Body of pancreas (tissue), 4 donors: ENCODE results near the gene PSMB2. TPM values are rescaled to one million over a fixed set of nuclear protein-coding genes. Genes with fewer than 3 reads are reported as not detected.

Source experiments
- ATAC-seq: fragments of 150-250 bp; one replicate; pipeline ENCODE4 v1.9.1; 2016
- DNase-seq, 4 donors: peaks; one replicate each; pipeline ENCODE4 v3.0.0-alpha.2; 2019
- H3K27ac ChIP-seq, 4 donors: fragments of 200-600 bp; sonication (generic); 1 replicate in 3 of 4; 2 replicates in 1 of 4; pipeline versions ENCODE4 v1.5.1 to v1.6.1; 2016 to 2019; ENCODE audit warnings: mild to moderate bottlenecking in 1 of 4, mixed read lengths in 1 of 4, moderate library complexity in 1 of 4
- H3K27me3 ChIP-seq, 2 donors: fragments of 200-600 bp; sonication (generic); one replicate each; pipeline ENCODE4 v1.6.0; 2016; ENCODE audit warnings: mild to moderate bottlenecking in 1 of 2
- H3K36me3 ChIP-seq, 2 donors: fragments of 200-600 bp; sonication (generic); replicated peaks in 1 of 2; 2 replicates each; pipeline ENCODE4 v1.5.1; 2016; ENCODE audit warnings: low read depth in 2 of 2; ENCODE audit not compliant: insufficient read depth in 1 of 2
- H3K4me1 ChIP-seq: fragments of 200-600 bp; sonication (generic); one replicate; pipeline ENCODE4 v1.6.0; 2016
- H3K4me3 ChIP-seq, 2 donors: fragments of 200-600 bp; sonication (generic); 1 replicate in 1 of 2; 2 replicates in 1 of 2; pipeline ENCODE4 v1.5.1; 2016 to 2019
- H3K9me3 ChIP-seq, 3 donors: fragments of 200-600 bp; sonication (generic); 1 replicate in 2 of 3; 2 replicates in 1 of 3; pipeline ENCODE4 v1.5.1; 2016
- POLR2A ChIP-seq, 3 donors: fragments of 450-650 bp; IDR thresholded peaks; one replicate each; pipeline ENCODE4 v1.6.1; 2016; ENCODE audit warnings: antibody characterized with exemption in 3 of 3, mild to moderate bottlenecking in 2 of 3
- WGBS, 2 donors: methylation state at CpG; one replicate each; pipeline ENCODE4 v1.1.5; 2017; 5-methylcytosine and 5-hydroxymethylcytosine counted together
- intact Hi-C: fragments of 100-400 bp; cut with DNase I; formaldehyde crosslinking; loops from one replicate; pipeline ENCODE4 v1.15.1; 2023
- total RNA-seq, 2 donors: library from RNA; depleted of rRNA; stranded (reverse); fragments of >200 nt; gene quantifications; one replicate each; pipeline ENCODE4 v1.1.0, GENCODE V29; 2016
- TF ChIP-seq, protein P1 (sequence below), 7 experiments: fragments of 450-650 bp in 4 of 7; fragments of 200-600 bp in 3 of 7; sonication (generic) in 3 of 7; IDR thresholded peaks; one replicate each; pipeline ENCODE4 v1.5.1; 2016 to 2019; ENCODE audit warnings: antibody characterized with exemption in 7 of 7

Gene PSMB2
- total RNA-seq, 2 donors from 2014 or later: 13.2 to 17.5 TPM

DNA sequence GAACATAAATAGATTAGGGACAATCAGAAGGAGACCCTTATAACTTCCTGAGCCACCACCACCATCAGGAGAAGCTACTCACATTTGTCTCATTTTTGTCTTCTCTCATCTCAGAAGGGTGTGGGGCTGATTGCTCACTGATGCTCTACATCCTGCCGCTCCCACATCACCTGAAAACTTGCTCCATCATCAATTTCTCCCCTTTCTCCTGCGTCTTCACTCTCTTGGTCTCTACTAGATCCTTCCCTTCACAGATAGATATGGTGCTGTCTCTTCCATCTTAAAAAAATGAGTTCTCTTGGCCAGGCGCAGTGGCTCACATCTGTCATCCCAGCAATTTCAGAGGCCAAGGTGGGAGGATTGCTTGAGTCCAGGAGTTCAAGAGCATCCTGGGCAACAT lies 38.9 kb upstream of the PSMB2 start:
- H3K27ac ChIP-seq: no peak overlapping the region
- intact Hi-C loops: no loop called here
- DNase-seq: no peak
- no peak overlapping the region for H3K4me3 ChIP-seq
- no peaks in the 10 kb centered on the region for H3K27me3 ChIP-seq
- 84 to 87% methylated on average over 3 of the region's 3 CpGs for WGBS, 2 donors
- no peaks in the 10 kb centered on the region for H3K9me3 ChIP-seq
- ATAC-seq: no peak
- TF ChIP-seq, protein P1, sequence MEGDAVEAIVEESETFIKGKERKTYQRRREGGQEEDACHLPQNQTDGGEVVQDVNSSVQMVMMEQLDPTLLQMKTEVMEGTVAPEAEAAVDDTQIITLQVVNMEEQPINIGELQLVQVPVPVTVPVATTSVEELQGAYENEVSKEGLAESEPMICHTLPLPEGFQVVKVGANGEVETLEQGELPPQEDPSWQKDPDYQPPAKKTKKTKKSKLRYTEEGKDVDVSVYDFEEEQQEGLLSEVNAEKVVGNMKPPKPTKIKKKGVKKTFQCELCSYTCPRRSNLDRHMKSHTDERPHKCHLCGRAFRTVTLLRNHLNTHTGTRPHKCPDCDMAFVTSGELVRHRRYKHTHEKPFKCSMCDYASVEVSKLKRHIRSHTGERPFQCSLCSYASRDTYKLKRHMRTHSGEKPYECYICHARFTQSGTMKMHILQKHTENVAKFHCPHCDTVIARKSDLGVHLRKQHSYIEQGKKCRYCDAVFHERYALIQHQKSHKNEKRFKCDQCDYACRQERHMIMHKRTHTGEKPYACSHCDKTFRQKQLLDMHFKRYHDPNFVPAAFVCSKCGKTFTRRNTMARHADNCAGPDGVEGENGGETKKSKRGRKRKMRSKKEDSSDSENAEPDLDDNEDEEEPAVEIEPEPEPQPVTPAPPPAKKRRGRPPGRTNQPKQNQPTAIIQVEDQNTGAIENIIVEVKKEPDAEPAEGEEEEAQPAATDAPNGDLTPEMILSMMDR (IDR thresholded peaks at IDR 0.05): no peak
- H3K36me3 ChIP-seq: no peaks in the 10 kb centered on the region
- H3K4me1 ChIP-seq: no peaks in the 10 kb centered on the region

DNA sequence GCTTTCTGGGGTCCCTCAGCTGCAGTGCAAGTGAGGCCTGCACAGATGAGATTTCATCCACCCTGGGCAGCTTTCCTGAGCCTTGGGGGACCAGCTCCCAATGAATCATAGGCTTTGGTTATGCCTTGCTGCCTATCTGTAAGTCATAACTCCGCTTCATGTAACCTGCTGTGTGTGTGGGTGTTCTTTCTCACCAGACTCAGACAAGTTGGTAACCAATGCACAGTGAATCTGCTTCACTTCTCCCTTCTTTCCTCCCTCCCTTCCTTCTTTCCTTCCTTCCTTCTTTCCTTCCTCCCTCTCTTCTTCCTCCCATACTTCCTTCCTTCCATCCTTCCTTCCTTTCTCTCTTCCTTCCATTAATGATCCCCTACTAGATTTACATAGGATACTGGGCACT lies 34.4 kb upstream of the PSMB2 start:
- H3K9me3 ChIP-seq: no peaks in the 10 kb centered on the region
- H3K4me3 ChIP-seq: no peak overlapping the region
- H3K27me3 ChIP-seq: no peaks in the 10 kb centered on the region
- no peak for TF ChIP-seq POLR2A (IDR thresholded peaks at IDR 0.05)
- TF ChIP-seq, protein P1 (IDR thresholded peaks at IDR 0.05): no peak
- WGBS, 2 donors: 35 to 50% methylated on average over 1 of the region's 1 CpG
- no peaks in the 10 kb centered on the region for H3K36me3 ChIP-seq
- H3K4me1 ChIP-seq: no peaks in the 10 kb centered on the region
- DNase-seq (no peak), ATAC-seq (no peak)
- intact Hi-C loops: no loop called here
- no peak overlapping the region for H3K27ac ChIP-seq

DNA sequence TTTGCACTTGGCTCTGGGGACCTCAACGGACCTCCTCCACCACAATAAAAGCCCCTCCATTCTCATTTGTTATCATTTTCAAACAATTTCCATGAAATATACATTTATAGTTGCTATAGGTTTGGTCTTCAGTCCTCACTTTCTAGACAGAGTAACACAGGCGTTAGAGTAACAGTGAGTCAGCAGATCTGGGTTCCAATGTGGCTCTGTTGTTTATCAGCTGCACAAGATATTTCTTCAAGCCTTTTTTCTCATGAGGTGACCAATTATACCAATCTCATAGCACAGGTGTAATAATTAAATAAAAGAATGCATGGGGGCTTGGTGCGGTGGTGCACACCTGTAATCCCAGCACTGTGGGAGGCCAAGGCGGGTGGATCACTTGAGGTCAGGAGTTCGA lies 32.8 kb upstream of the PSMB2 start:
- H3K36me3 ChIP-seq: no peaks in the 10 kb centered on the region
- H3K9me3 ChIP-seq: no peaks in the 10 kb centered on the region
- H3K4me1 ChIP-seq: no peaks in the 10 kb centered on the region
- TF ChIP-seq, protein P1 (IDR thresholded peaks at IDR 0.05): no peak
- no peak for TF ChIP-seq POLR2A (IDR thresholded peaks at IDR 0.05)
- no peak overlapping the region for H3K4me3 ChIP-seq
- no peaks in the 10 kb centered on the region for H3K27me3 ChIP-seq
- WGBS, 2 donors: 76 to 77% methylated on average over 5 of the region's 5 CpGs
- intact Hi-C loops: no loop called here
- DNase-seq (no peak), ATAC-seq (no peak)
- no peak overlapping the region for H3K27ac ChIP-seq

- Histone ChIP-seq H3K36me3 (no peaks in the 10 kb centered on the region), H3K4me3 (no peak overlapping the region), H3K27ac (no peak overlapping the region), H3K4me1 (no peaks in the 10 kb centered on the region), H3K9me3 (no peaks in the 10 kb centered on the region), H3K27me3 (no peaks in the 10 kb centered on the region)
- TF ChIP-seq POLR2A (IDR thresholded peaks at IDR 0.05): no peak
- TF ChIP-seq, protein P1 (IDR thresholded peaks at IDR 0.05): no peak
- intact Hi-C loops: no loop called here
- ATAC-seq (no peak), DNase-seq (no peak)
- 50 to 78% methylated on average over 1 to 6 of the region's 6 CpGs for WGBS, 2 donors
These were observed 30.8 kb upstream of the PSMB2 start for GRCh38 chr1:35672116-35672515.

GRCh38 chr1:35668506-35668905 lies 27.2 kb upstream of the PSMB2 start:
- DNase-seq: no peak
- Histone ChIP-seq H3K4me1 (no peaks in the 10 kb centered on the region), H3K9me3 (no peaks in the 10 kb centered on the region), H3K4me3 (no peak overlapping the region), H3K27ac (no peak overlapping the region), H3K27me3 (no peaks in the 10 kb centered on the region), H3K36me3 (no peaks in the 10 kb centered on the region)
- no peak for TF ChIP-seq POLR2A (IDR thresholded peaks at IDR 0.05)
- TF ChIP-seq, protein P1 (IDR thresholded peaks at IDR 0.05): no peak
- WGBS, 2 donors: 57 to 65% methylated on average over 5 of the region's 5 CpGs
- intact Hi-C loops: no loop called here
- no peak for ATAC-seq
